Nephron progenitor cell (in vitro differentiated cells): ENCODE data around the gene BRCC3.

Source experiments
- DNase-seq: peaks from one replicate; pipeline ENCODE4 v3.0.0; 2021
- H3K27ac Mint-ChIP-seq: 2 replicates; pipeline ENCODE4 v1.8.0; 2021; ENCODE audit warnings: mild to moderate bottlenecking, moderate library complexity, mixed read lengths
- H3K27me3 Mint-ChIP-seq: 2 replicates; pipeline ENCODE4 v1.8.0; 2021; ENCODE audit warnings: mild to moderate bottlenecking, low read depth, mixed read lengths; ENCODE audit not compliant: poor library complexity
- H3K36me3 Mint-ChIP-seq: 2 replicates; pipeline ENCODE4 v1.8.0; 2021; ENCODE audit warnings: low read depth, mixed read lengths
- H3K4me1 Mint-ChIP-seq: 2 replicates; pipeline ENCODE4 v1.8.0; 2021; ENCODE audit warnings: mixed read lengths
- H3K4me3 Mint-ChIP-seq: 2 replicates; pipeline ENCODE4 v1.8.0; 2021; ENCODE audit warnings: mild to moderate bottlenecking, moderate library complexity, mixed read lengths
- H3K9me3 Mint-ChIP-seq: 2 replicates; pipeline ENCODE4 v1.8.0; 2021; ENCODE audit warnings: mild to moderate bottlenecking, moderate library complexity, mixed read lengths
- TF ChIP-seq, protein P1 (sequence below): fragments of 200-600 bp; sonication (generic); IDR thresholded peaks from 2 replicates; pipeline ENCODE4 v1.5.0; 2021; ENCODE audit warnings: antibody characterized with exemption

BRCC3 gene

DNA sequence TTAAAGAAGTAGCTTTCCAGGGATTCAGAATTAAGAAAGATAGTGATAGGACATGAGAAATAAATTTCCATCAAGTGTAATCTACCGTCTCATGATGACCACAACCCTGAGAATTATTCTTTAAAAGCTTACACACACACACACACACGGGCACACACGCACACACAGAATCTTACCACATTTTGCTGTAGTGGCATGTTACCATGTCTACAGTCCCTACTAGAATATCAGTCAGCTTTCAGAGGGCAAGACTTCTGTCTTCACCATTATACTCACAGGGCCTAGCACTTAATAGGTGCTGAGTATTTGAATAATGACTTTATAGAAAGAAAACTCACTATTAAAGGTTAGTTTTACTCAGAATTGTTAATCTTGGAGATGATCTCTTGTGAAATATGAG lies 15.8 kb upstream of the BRCC3 start:
- Mint-ChIP-seq H3K9me3 (peaks cover 16% of the 10 kb centered on the region), H3K4me1 (peaks cover 8% of the 10 kb centered on the region), H3K4me3 (no peak overlapping the region), H3K36me3 (peaks cover 8% of the 10 kb centered on the region), H3K27me3 (no peaks in the 10 kb centered on the region), H3K27ac (no peak overlapping the region)
- TF ChIP-seq, protein P1, sequence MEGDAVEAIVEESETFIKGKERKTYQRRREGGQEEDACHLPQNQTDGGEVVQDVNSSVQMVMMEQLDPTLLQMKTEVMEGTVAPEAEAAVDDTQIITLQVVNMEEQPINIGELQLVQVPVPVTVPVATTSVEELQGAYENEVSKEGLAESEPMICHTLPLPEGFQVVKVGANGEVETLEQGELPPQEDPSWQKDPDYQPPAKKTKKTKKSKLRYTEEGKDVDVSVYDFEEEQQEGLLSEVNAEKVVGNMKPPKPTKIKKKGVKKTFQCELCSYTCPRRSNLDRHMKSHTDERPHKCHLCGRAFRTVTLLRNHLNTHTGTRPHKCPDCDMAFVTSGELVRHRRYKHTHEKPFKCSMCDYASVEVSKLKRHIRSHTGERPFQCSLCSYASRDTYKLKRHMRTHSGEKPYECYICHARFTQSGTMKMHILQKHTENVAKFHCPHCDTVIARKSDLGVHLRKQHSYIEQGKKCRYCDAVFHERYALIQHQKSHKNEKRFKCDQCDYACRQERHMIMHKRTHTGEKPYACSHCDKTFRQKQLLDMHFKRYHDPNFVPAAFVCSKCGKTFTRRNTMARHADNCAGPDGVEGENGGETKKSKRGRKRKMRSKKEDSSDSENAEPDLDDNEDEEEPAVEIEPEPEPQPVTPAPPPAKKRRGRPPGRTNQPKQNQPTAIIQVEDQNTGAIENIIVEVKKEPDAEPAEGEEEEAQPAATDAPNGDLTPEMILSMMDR = no peak
- no peak for DNase-seq

DNA sequence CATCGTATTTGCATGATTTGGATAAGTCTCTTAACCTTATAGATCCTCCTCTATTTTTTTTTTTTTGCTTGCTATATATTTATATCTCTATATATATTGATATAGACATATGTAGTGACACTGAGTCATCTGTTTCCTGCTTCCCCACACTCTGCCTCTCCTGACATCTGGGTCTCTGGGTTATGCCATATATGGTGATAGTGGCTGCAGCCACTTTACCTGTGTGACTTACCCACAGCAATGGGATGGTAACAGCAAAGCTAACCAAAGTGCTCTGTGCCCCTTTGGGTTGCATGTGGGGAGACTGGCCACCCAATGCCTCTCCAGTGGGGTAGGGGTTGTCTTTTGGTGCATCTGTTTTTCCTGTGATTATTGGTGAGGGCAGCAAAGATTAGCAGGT lies 14.8 kb upstream of the BRCC3 start:
- H3K27ac Mint-ChIP-seq = no peak overlapping the region
- no peak overlapping the region for H3K4me3 Mint-ChIP-seq
- no peak for DNase-seq
- H3K27me3 Mint-ChIP-seq = no peaks in the 10 kb centered on the region
- peaks cover 8% of the 10 kb centered on the region for H3K36me3 Mint-ChIP-seq
- H3K9me3 Mint-ChIP-seq = peaks cover 13% of the 10 kb centered on the region
- TF ChIP-seq, protein P1 = no peak
- H3K4me1 Mint-ChIP-seq = peaks cover 8% of the 10 kb centered on the region

DNA sequence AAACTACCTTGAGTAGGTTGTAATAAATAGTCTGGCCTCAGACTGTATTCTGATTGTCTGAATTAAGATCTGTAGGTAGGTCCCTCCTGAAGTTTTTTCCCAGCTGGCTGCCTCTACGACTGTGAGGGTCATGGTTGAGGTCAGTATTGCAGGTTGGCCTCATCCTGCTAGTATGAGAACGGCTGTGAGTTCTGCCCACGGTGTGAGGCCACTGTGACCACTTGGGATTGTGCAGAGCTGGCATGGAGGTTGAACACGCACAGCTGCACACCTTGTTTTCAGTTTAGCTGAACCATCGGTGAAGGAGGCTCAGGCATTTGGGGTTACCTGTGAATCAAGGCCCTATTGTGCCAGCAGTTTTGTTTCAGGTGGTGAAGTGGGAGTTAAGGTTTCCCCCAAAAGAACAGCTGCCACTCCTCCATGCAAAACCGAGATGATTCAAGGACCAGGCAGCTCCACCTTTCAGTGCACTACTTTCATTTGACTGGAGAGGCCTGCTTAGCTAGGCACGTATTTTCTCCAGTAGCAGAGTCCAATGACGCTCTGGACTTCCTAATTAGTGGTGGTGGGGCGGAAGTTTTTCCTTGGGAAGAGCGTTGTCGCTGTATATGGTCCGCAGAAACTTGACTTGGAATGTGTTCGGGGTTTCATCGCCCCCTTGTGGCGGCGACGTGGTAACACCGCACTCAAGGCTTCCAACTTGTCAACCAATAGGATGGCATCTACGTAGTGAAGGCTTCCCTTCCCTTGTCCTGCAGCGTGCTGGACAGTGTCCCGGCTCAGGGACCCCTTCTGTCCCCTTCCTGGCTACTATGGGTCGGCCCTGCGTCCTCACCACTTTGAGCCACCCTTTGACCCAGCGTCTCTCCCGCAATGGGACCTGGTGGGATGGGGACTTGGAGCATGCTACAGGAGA lies 14.2 kb upstream of the BRCC3 start:
- Mint-ChIP-seq H3K36me3 (peaks cover 13% of the 10 kb centered on the region), H3K4me3 (no peak overlapping the region), H3K27ac (no peak overlapping the region), H3K4me1 (peaks cover 8% of the 10 kb centered on the region), H3K27me3 (no peaks in the 10 kb centered on the region), H3K9me3 (peaks cover 16% of the 10 kb centered on the region)
- TF ChIP-seq, protein P1 = peak; percentile 55
- peak; percentile 62 for DNase-seq

DNA sequence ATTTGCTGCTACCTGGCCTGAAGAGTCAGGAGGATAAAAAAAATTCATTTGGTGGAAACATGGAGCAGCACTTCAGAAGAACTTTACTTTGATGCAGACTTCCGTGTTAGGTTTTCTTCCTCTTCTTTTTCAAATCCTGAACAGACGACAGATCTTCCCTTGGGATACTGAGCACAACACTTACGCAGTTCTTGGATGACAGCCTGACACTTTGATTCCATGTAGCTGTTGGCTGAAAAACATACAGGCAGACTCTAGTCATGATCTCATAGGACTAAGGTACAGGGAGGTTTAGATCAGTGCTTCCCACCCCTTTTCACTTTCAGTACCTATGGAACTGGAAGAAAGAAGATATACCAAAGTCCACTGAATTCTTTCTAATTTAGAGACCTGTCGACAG lies 9.5 kb upstream of the BRCC3 start:
- H3K36me3 Mint-ChIP-seq = peaks cover 5% of the 10 kb centered on the region
- peaks cover 12% of the 10 kb centered on the region for H3K9me3 Mint-ChIP-seq
- TF ChIP-seq, protein P1 = no peak
- no peaks in the 10 kb centered on the region for H3K27me3 Mint-ChIP-seq
- peaks cover 8% of the 10 kb centered on the region for H3K4me1 Mint-ChIP-seq
- no peak overlapping the region for H3K4me3 Mint-ChIP-seq
- H3K27ac Mint-ChIP-seq = no peak overlapping the region
- DNase-seq = no peak

DNA sequence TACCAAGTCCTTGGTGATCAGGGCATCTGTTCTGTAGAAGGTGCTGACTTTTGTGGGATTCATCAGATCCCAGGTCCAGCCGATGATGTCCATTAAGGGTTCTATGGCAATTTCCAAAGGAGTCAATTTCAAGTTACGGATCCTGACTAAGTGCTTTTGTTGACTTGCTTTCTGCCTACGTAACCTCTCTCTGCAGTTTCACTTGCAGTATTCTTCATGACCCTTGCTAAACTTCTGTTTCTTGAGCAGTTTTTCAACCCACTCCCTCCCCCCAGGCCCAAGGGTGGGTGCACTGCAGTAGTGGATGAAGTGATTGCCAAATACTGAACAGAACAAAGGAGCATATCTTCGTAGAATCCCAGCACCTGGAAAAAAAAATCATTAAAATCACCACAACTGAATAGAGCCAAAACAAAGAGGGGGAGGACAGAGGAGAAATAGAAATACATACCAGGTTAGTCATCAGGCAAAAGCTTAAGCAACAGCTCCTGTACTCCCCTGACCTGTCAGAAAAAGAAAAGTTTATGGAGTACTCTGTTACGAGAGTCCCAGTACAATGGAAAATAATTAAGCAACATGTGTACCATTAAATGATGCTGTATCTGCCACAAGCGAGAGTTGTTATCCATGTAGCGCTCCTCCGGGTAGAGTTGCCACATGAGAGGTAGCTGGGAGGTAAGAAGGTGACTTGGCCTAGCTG lies 6.1 kb upstream of the BRCC3 start:
- Mint-ChIP-seq H3K4me1 (peaks cover 17% of the 10 kb centered on the region), H3K36me3 (peaks cover 5% of the 10 kb centered on the region), H3K9me3 (peaks cover 13% of the 10 kb centered on the region), H3K4me3 (no peak overlapping the region), H3K27ac (peak overlapping the region; percentile 20), H3K27me3 (no peaks in the 10 kb centered on the region)
- DNase-seq = no peak
- TF ChIP-seq, protein P1 = no peak
